RKO (cell line): ENCODE data around the gene LPP.
"Not testable (repeated sequence)": the region's sequence is repeated elsewhere in the genome, so short reads cannot be mapped to it uniquely, and the experiment has no call there.

Source experiments
- DNase-seq: peaks from one replicate; pipeline ENCODE4 v3.0.0-alpha.2; 2016; ENCODE audit warnings: low spot score

The LPP gene

GRCh38 chr3:188401244-188401993 lies 247.5 kb downstream of the LPP start:
- DNase-seq = no peak

GRCh38 chr3:188402229-188402628 lies 248.3 kb downstream of the LPP start:
- no peak for DNase-seq

GRCh38 chr3:188403404-188403803 lies 249.4 kb downstream of the LPP start:
- no peak for DNase-seq

- DNase-seq = no peak
Observed at GRCh38 chr3:188404124-188404523, 250.2 kb downstream of the LPP start.

- no peak for DNase-seq
Observed at GRCh38 chr3:188404701-188405100, 250.7 kb downstream of the LPP start.

GRCh38 chr3:188407158-188407880 lies 253.4 kb downstream of the LPP start:
- DNase-seq = no peak

GRCh38 chr3:188408831-188409230 lies 254.9 kb downstream of the LPP start:
- no peak for DNase-seq

- DNase-seq = no peak
Observed at GRCh38 chr3:188411750-188412149, 257.8 kb downstream of the LPP start.

GRCh38 chr3:188415196-188415595 lies 261.2 kb downstream of the LPP start:
- DNase-seq = no peak

GRCh38 chr3:188416041-188416440 lies 262.1 kb downstream of the LPP start:
- DNase-seq = no peak

GRCh38 chr3:188417271-188417696 lies 263.3 kb downstream of the LPP start:
- DNase-seq = no peak

GRCh38 chr3:188417766-188418165 lies 263.8 kb downstream of the LPP start:
- no peak for DNase-seq

GRCh38 chr3:188421151-188421821 lies 267.3 kb downstream of the LPP start:
- no peak for DNase-seq

- no peak for DNase-seq
Observed at GRCh38 chr3:188421836-188422540, 268.0 kb downstream of the LPP start.

- DNase-seq = not testable (repeated sequence)
Observed at GRCh38 chr3:188427981-188428380, 274.0 kb downstream of the LPP start.

GRCh38 chr3:188431040-188431439 lies 277.1 kb downstream of the LPP start:
- DNase-seq = no peak

GRCh38 chr3:188431553-188431952 lies 277.6 kb downstream of the LPP start:
- DNase-seq = no peak

- no peak for DNase-seq
Observed at GRCh38 chr3:188432802-188433520, 279.0 kb downstream of the LPP start.

GRCh38 chr3:188433521-188434150 lies 279.7 kb downstream of the LPP start:
- DNase-seq = no peak

- DNase-seq = no peak
Observed at GRCh38 chr3:188434594-188434993, 280.6 kb downstream of the LPP start.

GRCh38 chr3:188435266-188435665 lies 281.3 kb downstream of the LPP start:
- no peak for DNase-seq
